Vagina (tissue), 2 donors: ENCODE data around the gene LPIN1.

Experiments
- POLR2A ChIP-seq, 2 donors: fragments of 450-650 bp; IDR thresholded peaks; one replicate each; pipeline ENCODE4 v1.6.1; 2017; ENCODE audit warnings: antibody characterized with exemption in 2 of 2, mild to moderate bottlenecking in 2 of 2, moderate library complexity in 2 of 2
- POLR2AphosphoS5 ChIP-seq, 2 donors: sonication (generic); formaldehyde crosslinking; IDR thresholded peaks; one replicate each; pipeline ENCODE4 v1.9.0; 2017; ENCODE audit warnings: antibody characterized with exemption in 2 of 2, mild to moderate bottlenecking in 2 of 2, low read depth in 1 of 2; ENCODE audit not compliant: insufficient read depth in 1 of 2
- TF ChIP-seq, protein P1 (sequence below), 3 experiments: fragments of 450-650 bp in 2 of 3; fragments of 200-600 bp in 1 of 3; sonication (generic) in 1 of 3; IDR thresholded peaks; one replicate each; pipeline ENCODE4 v1.5.1; 2017 to 2019; ENCODE audit warnings: antibody characterized with exemption in 3 of 3, mild to moderate bottlenecking in 2 of 3, moderate library complexity in 2 of 3

DNA sequence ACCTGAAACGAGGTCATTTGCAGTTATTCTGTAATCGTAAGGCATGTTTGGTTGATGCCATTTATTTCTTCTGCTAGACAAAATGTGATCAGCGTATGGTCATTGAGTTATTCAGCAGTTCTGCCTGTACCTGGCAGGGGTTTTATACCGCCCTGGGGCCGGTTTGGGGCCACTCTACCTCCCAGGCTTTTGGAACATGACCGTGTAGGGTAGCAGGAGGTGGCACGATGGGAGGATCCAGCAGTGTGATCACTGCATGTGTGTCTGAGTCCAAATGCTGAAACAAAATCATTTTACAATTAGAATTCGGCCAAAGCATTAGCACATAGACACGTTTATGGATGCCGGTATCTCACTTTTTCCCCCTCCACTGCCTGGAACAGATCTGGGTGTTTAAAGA lies 26.7 kb downstream of the LPIN1 start:
- TF ChIP-seq, protein P1, sequence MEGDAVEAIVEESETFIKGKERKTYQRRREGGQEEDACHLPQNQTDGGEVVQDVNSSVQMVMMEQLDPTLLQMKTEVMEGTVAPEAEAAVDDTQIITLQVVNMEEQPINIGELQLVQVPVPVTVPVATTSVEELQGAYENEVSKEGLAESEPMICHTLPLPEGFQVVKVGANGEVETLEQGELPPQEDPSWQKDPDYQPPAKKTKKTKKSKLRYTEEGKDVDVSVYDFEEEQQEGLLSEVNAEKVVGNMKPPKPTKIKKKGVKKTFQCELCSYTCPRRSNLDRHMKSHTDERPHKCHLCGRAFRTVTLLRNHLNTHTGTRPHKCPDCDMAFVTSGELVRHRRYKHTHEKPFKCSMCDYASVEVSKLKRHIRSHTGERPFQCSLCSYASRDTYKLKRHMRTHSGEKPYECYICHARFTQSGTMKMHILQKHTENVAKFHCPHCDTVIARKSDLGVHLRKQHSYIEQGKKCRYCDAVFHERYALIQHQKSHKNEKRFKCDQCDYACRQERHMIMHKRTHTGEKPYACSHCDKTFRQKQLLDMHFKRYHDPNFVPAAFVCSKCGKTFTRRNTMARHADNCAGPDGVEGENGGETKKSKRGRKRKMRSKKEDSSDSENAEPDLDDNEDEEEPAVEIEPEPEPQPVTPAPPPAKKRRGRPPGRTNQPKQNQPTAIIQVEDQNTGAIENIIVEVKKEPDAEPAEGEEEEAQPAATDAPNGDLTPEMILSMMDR (IDR thresholded peaks at IDR 0.05) = no peak
- no peak for TF ChIP-seq POLR2AphosphoS5 (IDR thresholded peaks at IDR 0.05; ENCODE audit: insufficient read depth in 1 of 2, low read depth in 1 of 2)
- TF ChIP-seq POLR2A (IDR thresholded peaks at IDR 0.05) = no peak
